Measurements from ENCODE around the gene PHF12.
A peak's percentile ranks its signal among the peaks of the same experiment; 100 is the strongest.

PHF12 gene

DNA sequence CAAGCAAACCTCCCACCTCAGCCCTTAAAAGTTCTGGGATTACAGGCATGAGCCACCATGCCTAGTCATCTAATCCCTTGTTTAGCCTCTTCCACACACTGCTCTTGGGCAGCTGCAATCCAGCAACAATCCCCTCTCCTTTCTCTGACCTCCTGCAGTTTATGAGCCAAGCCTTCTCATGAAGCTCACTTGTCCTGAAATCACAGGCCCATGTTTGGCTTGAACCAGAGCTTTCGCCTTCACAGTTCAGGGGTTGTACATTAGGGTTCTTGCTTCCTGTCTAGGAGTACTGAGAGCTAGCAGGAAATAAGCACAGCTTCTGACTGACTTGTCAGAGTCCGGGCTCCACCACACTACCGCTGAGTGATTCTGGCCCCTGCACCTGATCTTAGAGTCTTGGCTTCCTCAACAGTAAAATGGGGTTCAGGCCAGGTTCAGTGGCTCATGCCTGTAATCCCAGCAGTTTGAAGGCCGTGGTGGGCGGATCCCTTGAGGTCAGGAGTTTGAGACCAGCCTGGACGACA, 80.2 kb downstream of the PHF12 start:
- DNase-seq (ENCODE audit: extremely low spot score): no peak
- TF ChIP-seq BHLHE40 (IDR thresholded peaks at IDR 0.05; ENCODE audit: borderline replicate concordance) (no peak), NFRKB (IDR thresholded peaks at IDR 0.05) (no peak), FOXK2 (IDR thresholded peaks at IDR 0.05) (no peak), FOXA1 (IDR thresholded peaks at IDR 0.05) (no peak), SP1 (IDR thresholded peaks at IDR 0.05) (no peak), SUZ12 (IDR thresholded peaks at IDR 0.05) (no peak), ARNT (IDR thresholded peaks at IDR 0.05) (no peak), HDGF (IDR thresholded peaks at IDR 0.05; ENCODE audit: borderline replicate concordance) (no peak), LEF1 (IDR thresholded peaks at IDR 0.05; ENCODE audit: borderline replicate concordance) (no peak), ELF4 (IDR thresholded peaks at IDR 0.05) (no peak), L3MBTL2 (conservative IDR thresholded peaks at IDR 0.05) (no peak), ZNF384 (IDR thresholded peaks at IDR 0.05) (no peak)
- POLR2A ChIA-PET: interaction anchor here (0.7 to 1.8 kb wide), 4 partner anchors 9 to 152 kb away, joined by 3 to 6 read pairs (median 3); partner anchors contain the start of gene RPL23A
- CTCF ChIA-PET: no interaction called here

GRCh38 chr17:28867276-28867675, 84.0 kb downstream of the PHF12 start:
- ChIA-PET POLR2A (interaction anchor here (1.5 kb wide), 1 partner anchor 84 kb away, joined by 3 read pairs; the partner anchor contains the start of gene PHF12), CTCF (no interaction called here)
- no peak for TF ChIP-seq CTBP1 (IDR thresholded peaks at IDR 0.05; ENCODE audit: borderline replicate concordance)
- TF ChIP-seq ELF4 (IDR thresholded peaks at IDR 0.05): no peak
- no peak for TF ChIP-seq HDGF (IDR thresholded peaks at IDR 0.05; ENCODE audit: borderline replicate concordance)
- TF ChIP-seq SUZ12 (IDR thresholded peaks at IDR 0.05): no peak
- DNase-seq (ENCODE audit: extremely low spot score): no peak

DNA sequence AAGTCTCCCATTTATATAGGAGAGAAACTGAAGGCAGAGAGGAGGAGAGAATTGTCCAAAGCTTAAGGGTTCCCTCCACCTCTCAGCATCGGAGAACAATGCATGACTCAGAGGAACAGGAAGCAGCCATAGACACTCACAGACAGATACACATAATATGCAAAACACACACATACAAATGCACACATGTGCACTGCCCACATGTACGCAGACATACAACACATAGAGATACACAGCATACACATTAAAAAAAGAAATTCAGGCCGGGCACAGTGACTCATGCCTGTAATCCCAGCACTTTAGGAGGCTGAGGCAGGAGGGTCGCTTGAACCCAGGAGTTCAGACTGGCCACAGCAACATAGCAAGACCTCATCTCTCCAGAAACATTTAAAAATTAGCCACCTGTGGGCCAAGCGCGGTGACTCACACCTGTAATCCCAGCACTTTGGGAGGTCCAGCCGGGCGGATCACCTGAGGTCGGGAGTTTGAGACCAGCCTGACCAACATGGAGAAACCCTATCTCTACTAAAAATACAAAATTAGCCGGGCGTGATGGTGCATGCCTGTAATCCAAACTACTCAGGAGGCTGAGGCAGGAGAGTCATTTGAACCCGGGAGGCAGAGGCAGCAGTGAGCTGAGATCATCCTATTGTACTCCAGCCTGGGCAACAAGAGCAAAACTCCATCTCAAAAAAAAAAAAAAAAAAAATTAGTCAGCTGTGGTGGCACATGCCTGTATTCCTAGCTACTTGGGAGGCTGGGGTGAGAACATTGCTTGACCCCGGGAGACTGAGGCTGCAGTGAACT, 85.2 kb downstream of the PHF12 start:
- ChIA-PET CTCF (interaction anchor here (0.9 kb wide), 1 partner anchor 17 kb away, joined by 3 read pairs; no protein-coding TSS in a partner anchor), POLR2A (interaction anchor here (0.7 to 1.5 kb wide), 3 partner anchors 10 to 85 kb away, joined by 3 to 4 read pairs (median 3); partner anchors contain the start of gene PHF12)
- TF ChIP-seq ARNT (IDR thresholded peaks at IDR 0.05) (no peak), ELF4 (IDR thresholded peaks at IDR 0.05) (no peak), ZNF384 (IDR thresholded peaks at IDR 0.05) (0 out of 2 replicates have a peak, but pooled peaks have one; percentile 25), TARDBP (IDR thresholded peaks at IDR 0.05) (no peak)
- DNase-seq (ENCODE audit: extremely low spot score): no peak

GRCh38 chr17:28864991-28865849, 86.1 kb downstream of the PHF12 start:
- TF ChIP-seq PKNOX1 (IDR thresholded peaks at IDR 0.05): no peak
- no peak for TF ChIP-seq FOXK2 (IDR thresholded peaks at IDR 0.05)
- no peak for TF ChIP-seq NFRKB (IDR thresholded peaks at IDR 0.05)
- no peak for TF ChIP-seq FOXA1 (IDR thresholded peaks at IDR 0.05)
- no peak for TF ChIP-seq ARNT (IDR thresholded peaks at IDR 0.05)
- no peak for TF ChIP-seq ZNF384 (IDR thresholded peaks at IDR 0.05)
- ChIA-PET POLR2A (interaction anchor here (0.6 to 1.2 kb wide), 3 partner anchors 9 to 138 kb away, joined by 3 to 4 read pairs (median 4); no protein-coding TSS in a partner anchor), CTCF (interaction anchor here (0.9 kb wide), 1 partner anchor 16 kb away, joined by 3 read pairs; no protein-coding TSS in a partner anchor)
- DNase-seq (ENCODE audit: extremely low spot score): no peak

- POLR2A ChIA-PET: interaction anchor here (0.7 to 1.4 kb wide), 3 partner anchors 20 to 56 kb away, joined by 3 to 4 read pairs (median 3); partner anchors contain the start of gene FAM222B
- TF ChIP-seq FOXK2 (IDR thresholded peaks at IDR 0.05) (no peak), BHLHE40 (IDR thresholded peaks at IDR 0.05; ENCODE audit: borderline replicate concordance) (no peak), SP1 (IDR thresholded peaks at IDR 0.05) (no peak), L3MBTL2 (conservative IDR thresholded peaks at IDR 0.05) (no peak), ARNT (IDR thresholded peaks at IDR 0.05) (no peak), SUZ12 (IDR thresholded peaks at IDR 0.05) (no peak), PKNOX1 (IDR thresholded peaks at IDR 0.05) (no peak), ZNF384 (IDR thresholded peaks at IDR 0.05) (no peak), LEF1 (IDR thresholded peaks at IDR 0.05; ENCODE audit: borderline replicate concordance) (no peak), HDGF (IDR thresholded peaks at IDR 0.05; ENCODE audit: borderline replicate concordance) (no peak), TARDBP (IDR thresholded peaks at IDR 0.05) (no peak), CTBP1 (IDR thresholded peaks at IDR 0.05; ENCODE audit: borderline replicate concordance) (no peak)
- DNase-seq (ENCODE audit: extremely low spot score): no peak
- CTCF ChIA-PET: no interaction called here
Measured at GRCh38 chr17:28863953-28864352, 87.4 kb downstream of the PHF12 start.

DNA sequence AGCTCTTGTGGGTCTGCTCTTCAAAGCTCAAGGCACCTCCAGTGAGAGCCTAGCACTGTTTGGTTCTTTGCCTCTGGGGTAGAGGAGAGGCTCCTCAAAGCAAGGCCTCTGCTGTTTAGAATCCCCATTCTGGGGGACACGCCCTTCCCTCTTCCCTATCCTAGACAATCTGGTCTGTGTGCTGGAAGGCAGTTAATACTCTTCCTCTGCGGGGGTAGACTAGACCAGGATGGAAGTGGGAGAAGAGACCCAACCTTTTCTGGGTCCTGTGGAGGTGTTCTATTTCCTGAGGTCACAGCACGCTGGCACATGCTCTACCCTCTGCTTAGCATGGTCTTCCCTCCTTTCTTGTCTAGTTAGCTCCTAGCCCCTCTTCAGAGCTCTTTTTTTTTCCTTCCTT, 88.8 kb downstream of the PHF12 start:
- CTCF ChIA-PET: no interaction called here
- DNase-seq (ENCODE audit: extremely low spot score): no peak
- TF ChIP-seq FOXM1 (IDR thresholded peaks at IDR 0.05; ENCODE audit: borderline replicate concordance) (no peak), HDGF (IDR thresholded peaks at IDR 0.05; ENCODE audit: borderline replicate concordance) (no peak), BHLHE40 (IDR thresholded peaks at IDR 0.05; ENCODE audit: borderline replicate concordance) (no peak), ZNF384 (IDR thresholded peaks at IDR 0.05) (no peak), TARDBP (IDR thresholded peaks at IDR 0.05) (no peak), FOXA1 (IDR thresholded peaks at IDR 0.05) (no peak), LEF1 (IDR thresholded peaks at IDR 0.05; ENCODE audit: borderline replicate concordance) (no peak), SUZ12 (IDR thresholded peaks at IDR 0.05) (no peak), PKNOX1 (IDR thresholded peaks at IDR 0.05) (no peak), NFRKB (IDR thresholded peaks at IDR 0.05) (no peak), ELF4 (IDR thresholded peaks at IDR 0.05) (no peak), FOXK2 (IDR thresholded peaks at IDR 0.05) (no peak), SP1 (IDR thresholded peaks at IDR 0.05) (no peak), CTBP1 (IDR thresholded peaks at IDR 0.05; ENCODE audit: borderline replicate concordance) (no peak), L3MBTL2 (conservative IDR thresholded peaks at IDR 0.05) (no peak), ARNT (IDR thresholded peaks at IDR 0.05) (no peak)
- POLR2A ChIA-PET: interaction anchor here (0.9 to 1.4 kb wide), 4 partner anchors 21 to 143 kb away, joined by 3 to 4 read pairs (median 4); partner anchors contain the start of genes FLOT2 and PHF12
